ENCODE measurements around the gene GMDS. TPM values are rescaled to one million over a fixed set of nuclear protein-coding genes. Genes with fewer than 3 reads are reported as not detected.

GMDS gene
- total RNA-seq, 1 donor from 2014 or later, result 7.2 TPM

- no peaks in the 10 kb centered on the region for H3K27me3 ChIP-seq (ENCODE audit: low read depth)
- intact Hi-C loops (cut with micrococcal nuclease), result no loop called here
- TF ChIP-seq CTCF (IDR thresholded peaks at IDR 0.05; ENCODE audit: borderline replicate concordance), result no peak
- H3K4me1 ChIP-seq, result peaks cover 16% of the 10 kb centered on the region
- H3K9me3 ChIP-seq (replicated peaks), result peaks cover 3% of the 10 kb centered on the region
- H3K27ac ChIP-seq (replicated peaks), result no peak overlapping the region
- no peaks in the 10 kb centered on the region for H3K36me3 ChIP-seq
- DNase-seq, result no peak
- H3K4me3 ChIP-seq, result no peak overlapping the region
These were observed 556.3 kb downstream of the GMDS start for GRCh38 chr6:1689141-1689540.

- TF ChIP-seq CTCF (IDR thresholded peaks at IDR 0.05; ENCODE audit: borderline replicate concordance), result no peak
- Histone ChIP-seq H3K27me3 (ENCODE audit: low read depth) (no peaks in the 10 kb centered on the region), H3K4me1 (peaks cover 16% of the 10 kb centered on the region), H3K36me3 (no peaks in the 10 kb centered on the region), H3K9me3 (replicated peaks) (peaks cover 3% of the 10 kb centered on the region), H3K4me3 (no peak overlapping the region), H3K27ac (replicated peaks) (no peak overlapping the region)
- intact Hi-C loops (cut with micrococcal nuclease), result no loop called here
- DNase-seq, result no peak
These were observed 557.0 kb downstream of the GMDS start for GRCh38 chr6:1688396-1688795.

GRCh38 chr6:1687402-1687801, 558.0 kb downstream of the GMDS start:
- no peak overlapping the region for H3K27ac ChIP-seq (replicated peaks)
- no peaks in the 10 kb centered on the region for H3K9me3 ChIP-seq (replicated peaks)
- DNase-seq, result no peak
- no peak for TF ChIP-seq CTCF (IDR thresholded peaks at IDR 0.05; ENCODE audit: borderline replicate concordance)
- intact Hi-C loops (cut with micrococcal nuclease), result no loop called here
- H3K27me3 ChIP-seq (ENCODE audit: low read depth), result no peaks in the 10 kb centered on the region
- H3K4me3 ChIP-seq, result no peak overlapping the region
- H3K36me3 ChIP-seq, result no peaks in the 10 kb centered on the region
- H3K4me1 ChIP-seq, result peaks cover 16% of the 10 kb centered on the region

- peak; percentile 47 for TF ChIP-seq CTCF (IDR thresholded peaks at IDR 0.05; ENCODE audit: borderline replicate concordance)
- H3K36me3 ChIP-seq, result no peaks in the 10 kb centered on the region
- DNase-seq, result peak; percentile 21
- H3K27ac ChIP-seq (replicated peaks), result peak overlapping the region; percentile 61
- no peaks in the 10 kb centered on the region for H3K9me3 ChIP-seq (replicated peaks)
- no peaks in the 10 kb centered on the region for H3K27me3 ChIP-seq (ENCODE audit: low read depth)
- H3K4me1 ChIP-seq, result peaks cover 16% of the 10 kb centered on the region
- intact Hi-C loops (cut with micrococcal nuclease), result no loop called here
- H3K4me3 ChIP-seq, result no peak overlapping the region
These were observed 559.0 kb downstream of the GMDS start for GRCh38 chr6:1686117-1687098.

GRCh38 chr6:1679688-1680068, 565.7 kb downstream of the GMDS start:
- H3K9me3 ChIP-seq (replicated peaks), result no peaks in the 10 kb centered on the region
- H3K36me3 ChIP-seq, result no peaks in the 10 kb centered on the region
- intact Hi-C loops (cut with micrococcal nuclease), result no loop called here
- peak overlapping the region; percentile 48 for H3K27ac ChIP-seq (replicated peaks)
- H3K4me1 ChIP-seq, result peaks cover 26% of the 10 kb centered on the region
- no peak for DNase-seq
- TF ChIP-seq CTCF (IDR thresholded peaks at IDR 0.05; ENCODE audit: borderline replicate concordance), result no peak
- no peak overlapping the region for H3K4me3 ChIP-seq
- no peaks in the 10 kb centered on the region for H3K27me3 ChIP-seq (ENCODE audit: low read depth)

Measured in left ventricle myocardium inferior (tissue), 1 donor.